Calu3 (cell line): Measurements from ENCODE around the gene SCTR. TPM values are rescaled to one million over a fixed set of nuclear protein-coding genes. Genes with fewer than 3 reads are reported as not detected.

ENCODE experiments used
- BruUV-seq: library from RNA; stranded (reverse); fragments of 400-500 nt; replicated peaks from 2 replicates; lab custom pipeline; 2021; lab: Mats Ljungman, UMichigan
- CTCF ChIA-PET: fragments of 300-600 bp; sonication (Branson Sonifier 250); formaldehyde crosslinking; loops from one replicate; lab custom pipeline; 2022; ENCODE audit warnings: antibody characterized with exemption; lab: Charles Lee
- DNase-seq: peaks from one replicate; pipeline ENCODE4 v3.0.0; 2022
- H3K27ac Mint-ChIP-seq: one replicate; pipeline ENCODE4 v1.8.0; 2022; ENCODE audit warnings: mixed read lengths; ENCODE audit not compliant: unreplicated experiment
- H3K27me3 Mint-ChIP-seq: one replicate; pipeline ENCODE4 v1.8.0; 2022; ENCODE audit warnings: mixed read lengths; ENCODE audit not compliant: unreplicated experiment
- H3K36me3 Mint-ChIP-seq: one replicate; pipeline ENCODE4 v1.8.0; 2022; ENCODE audit warnings: mild to moderate bottlenecking, moderate library complexity, mixed read lengths; ENCODE audit not compliant: insufficient read depth, unreplicated experiment
- H3K4me1 Mint-ChIP-seq: one replicate; pipeline ENCODE4 v1.8.0; 2022; ENCODE audit warnings: mild to moderate bottlenecking, low read depth, mixed read lengths; ENCODE audit not compliant: unreplicated experiment
- H3K4me3 Mint-ChIP-seq: one replicate; pipeline ENCODE4 v1.8.0; 2022; ENCODE audit warnings: mild to moderate bottlenecking, low read depth, moderate library complexity, mixed read lengths; ENCODE audit not compliant: unreplicated experiment
- H3K9me3 Mint-ChIP-seq: one replicate; pipeline ENCODE4 v1.8.0; 2022; ENCODE audit warnings: low read depth, mixed read lengths; ENCODE audit not compliant: unreplicated experiment
- CTCF ChIP-seq: fragments of 200-600 bp; IDR thresholded peaks from one replicate; pipeline ENCODE4 v1.8.0; 2022; ENCODE audit warnings: antibody characterized with exemption; ENCODE audit not compliant: unreplicated experiment
- intact Hi-C: fragments of 100-400 bp; cut with micrococcal nuclease; formaldehyde crosslinking; loops from one replicate; pipeline ENCODE4 v1.10.0; 2022; ENCODE audit not compliant: unreplicated experiment
- total RNA-seq: library from RNA; stranded (reverse); gene quantifications from 2 replicates; pipeline ENCODE4 v1.2.3, GENCODE V29; 2022

SCTR gene
- total RNA-seq, 1 experiment from 2014 or later, result 0.85 TPM

GRCh38 chr2:119435953-119436297 is 88.4 kb downstream of the SCTR start:
- DNase-seq, result no peak
- Mint-ChIP-seq H3K4me3 (no peak overlapping the region), H3K9me3 (no peaks in the 10 kb centered on the region), H3K4me1 (peaks cover 30% of the 10 kb centered on the region), H3K27me3 (no peaks in the 10 kb centered on the region), H3K27ac (no peak overlapping the region), H3K36me3 (peaks cover 4% of the 10 kb centered on the region)
- no TSS peak for BruUV-seq
- TF ChIP-seq CTCF, result no peak
- intact Hi-C loops, result no loop called here
- CTCF ChIA-PET, result interaction anchor here (0.5 kb wide), 1 partner anchor 1207 kb away, joined by 3 read pairs; no protein-coding TSS in a partner anchor

DNA sequence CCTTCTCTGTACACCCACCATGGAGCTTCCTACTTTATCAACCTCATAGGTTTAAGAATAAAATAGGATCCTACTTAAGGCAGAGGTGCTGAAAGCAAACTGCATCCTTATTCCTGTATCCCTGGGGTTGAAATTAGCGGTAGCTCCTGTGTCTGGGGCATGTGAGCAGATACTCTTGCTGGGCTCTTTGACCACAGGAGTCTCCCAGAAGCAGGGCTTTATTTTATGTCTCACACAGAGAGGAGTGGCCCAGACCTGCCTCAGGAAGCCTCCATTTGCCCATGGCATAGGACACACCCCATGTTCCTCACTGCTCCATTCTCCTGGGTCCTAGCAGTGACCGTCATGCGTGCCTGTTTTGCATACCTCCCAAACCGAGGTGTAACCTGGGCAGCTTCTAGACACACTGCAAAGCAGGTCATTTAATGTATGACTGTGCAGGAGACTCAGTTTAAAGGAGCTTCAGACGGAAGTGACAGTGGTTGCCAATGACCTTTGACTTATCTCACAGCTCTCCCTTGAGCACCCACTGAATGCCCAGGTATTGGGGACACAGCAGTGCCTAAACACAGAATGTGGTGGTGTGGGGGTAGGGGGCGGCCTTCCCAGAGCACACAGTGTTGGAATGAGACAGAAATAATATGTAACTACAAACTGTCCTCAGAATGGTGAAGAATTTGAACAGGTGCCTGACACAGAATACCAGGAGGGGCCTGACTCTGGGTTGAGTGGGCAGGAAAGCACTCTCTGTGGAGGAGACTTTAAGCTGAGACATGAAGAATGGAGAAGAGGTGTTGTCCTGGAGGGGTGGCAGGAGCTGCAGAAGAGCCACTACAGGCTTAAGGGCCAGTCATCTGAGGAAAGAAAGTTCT is 89.0 kb downstream of the SCTR start:
- no peak for DNase-seq
- no TSS peak for BruUV-seq
- Mint-ChIP-seq H3K4me3 (no peak overlapping the region), H3K9me3 (no peaks in the 10 kb centered on the region), H3K4me1 (peaks cover 30% of the 10 kb centered on the region), H3K27me3 (no peaks in the 10 kb centered on the region), H3K27ac (no peak overlapping the region), H3K36me3 (peaks cover 4% of the 10 kb centered on the region)
- intact Hi-C loops, result no loop called here
- CTCF ChIA-PET, result interaction anchor here (0.5 to 1.1 kb wide), 2 partner anchors 41 to 1208 kb away, joined by 3 read pairs; no protein-coding TSS in a partner anchor
- TF ChIP-seq CTCF, result no peak

GRCh38 chr2:119434664-119435063 is 89.6 kb downstream of the SCTR start:
- no peak for DNase-seq
- BruUV-seq, result no TSS peak
- no peak overlapping the region for H3K4me3 Mint-ChIP-seq
- H3K4me1 Mint-ChIP-seq, result peaks cover 34% of the 10 kb centered on the region
- no peaks in the 10 kb centered on the region for H3K27me3 Mint-ChIP-seq
- peaks cover 4% of the 10 kb centered on the region for H3K36me3 Mint-ChIP-seq
- TF ChIP-seq CTCF, result no peak
- CTCF ChIA-PET, result interaction anchor here (1.1 kb wide), 1 partner anchor 42 kb away, joined by 3 read pairs; no protein-coding TSS in a partner anchor
- H3K27ac Mint-ChIP-seq, result no peak overlapping the region
- no peaks in the 10 kb centered on the region for H3K9me3 Mint-ChIP-seq
- intact Hi-C loops, result no loop called here

DNA sequence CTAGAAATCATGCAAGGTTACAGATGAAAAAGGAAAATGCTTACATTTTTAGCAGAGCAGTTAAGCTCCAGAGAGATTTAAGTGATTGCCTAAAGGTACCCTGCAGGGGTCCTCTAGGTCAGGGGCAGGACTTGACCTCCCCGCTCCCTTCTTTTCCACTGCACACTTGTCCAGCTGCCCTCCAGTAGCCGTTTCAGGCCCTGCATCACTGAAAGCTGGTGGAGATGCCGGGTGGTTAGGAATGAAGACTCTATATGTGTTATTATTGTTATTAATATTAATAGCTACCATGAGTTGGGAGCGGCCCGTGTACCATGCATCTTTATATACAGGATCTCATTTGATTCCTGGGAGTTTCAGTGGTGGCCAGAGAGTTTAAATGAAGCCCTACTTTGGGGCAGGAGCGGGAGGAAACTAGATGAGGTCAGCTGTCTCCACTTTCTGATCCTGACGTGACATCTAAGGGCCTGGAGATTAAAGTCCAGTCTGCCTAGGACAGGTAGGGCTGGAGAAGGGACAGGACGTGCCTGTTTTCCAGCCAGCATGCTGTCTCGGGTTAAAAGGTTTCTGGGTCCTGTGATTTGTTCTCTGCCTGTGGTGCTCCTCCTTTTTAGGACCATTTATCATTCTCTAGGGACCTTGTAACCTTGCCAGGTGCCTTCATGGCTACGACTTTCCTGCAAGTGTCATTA is 90.5 kb downstream of the SCTR start:
- Mint-ChIP-seq H3K27ac (no peak overlapping the region), H3K4me3 (no peak overlapping the region), H3K27me3 (no peaks in the 10 kb centered on the region), H3K36me3 (peaks cover 4% of the 10 kb centered on the region), H3K9me3 (no peaks in the 10 kb centered on the region), H3K4me1 (peaks cover 43% of the 10 kb centered on the region)
- CTCF ChIA-PET, result no interaction called here
- no peak for DNase-seq
- no TSS peak for BruUV-seq
- intact Hi-C loops, result no loop called here
- no peak for TF ChIP-seq CTCF
